GM12865 (cell line): ENCODE measurements around the gene POLE.

Experiments used
- DNase-seq: peaks from one replicate; pipeline ENCODE4 v3.0.0; 2010; ENCODE audit warnings: low read depth
- H3K4me3 ChIP-seq: 2 replicates; pipeline ENCODE4 v1.5.1; 2011; ENCODE audit warnings: mild to moderate bottlenecking, low read depth, low read length, control low read depth
- CTCF ChIP-seq: IDR thresholded peaks from 2 replicates; pipeline ENCODE4 v1.5.1; 2011; ENCODE audit warnings: low read length, control low read depth, low read depth, inconsistent platforms; ENCODE audit not compliant: insufficient read depth; ENCODE audit errors: missing control alignments

POLE gene

GRCh38 chr12:132578118-132578517 is 109.0 kb downstream of the POLE start:
- no peak for DNase-seq
- no peak overlapping the region for H3K4me3 ChIP-seq
- TF ChIP-seq CTCF: no peak

GRCh38 chr12:132577191-132577920 is 109.8 kb downstream of the POLE start:
- no peak for DNase-seq
- no peak overlapping the region for H3K4me3 ChIP-seq
- no peak for TF ChIP-seq CTCF

- DNase-seq: no peak
- no peak overlapping the region for H3K4me3 ChIP-seq
- TF ChIP-seq CTCF: no peak
These were observed 110.4 kb downstream of the POLE start for GRCh38 chr12:132576701-132577100.

GRCh38 chr12:132575661-132576060 is 111.5 kb downstream of the POLE start:
- no peak for DNase-seq
- no peak for TF ChIP-seq CTCF
- H3K4me3 ChIP-seq: no peak overlapping the region

GRCh38 chr12:132574271-132574996 is 112.7 kb downstream of the POLE start:
- DNase-seq: no peak
- H3K4me3 ChIP-seq: no peak overlapping the region
- TF ChIP-seq CTCF: no peak
